H1 (cell line): ENCODE results near the gene VPS13C.
A peak's percentile ranks its signal among the peaks of the same experiment; 100 is the strongest.

Experiments
- EP300 ChIP-seq, 2 experiments: IDR thresholded peaks; 1 replicate in 1 of 2; 2 replicates in 1 of 2; pipeline ENCODE4 v1.6.1; 2011 to 2012; ENCODE audit warnings: low read depth in 2 of 2, low read length in 2 of 2, mild to moderate bottlenecking in 2 of 2, borderline replicate concordance in 1 of 2, inconsistent platforms in 1 of 2, moderate library complexity in 1 of 2
- EZH2 ChIP-seq: fragments of 200-600 bp; sonication (generic); IDR thresholded peaks from 2 replicates; pipeline ENCODE4 v1.7.1; 2012; ENCODE audit warnings: low read depth, mild to moderate bottlenecking, moderate library complexity, low read length, inconsistent platforms; ENCODE audit not compliant: severe bottlenecking
- POLR2A ChIP-seq, 2 experiments: IDR thresholded peaks; 1 replicate in 1 of 2; 2 replicates in 1 of 2; pipeline ENCODE4 v1.6.1; 2011; ENCODE audit warnings: low read depth in 2 of 2, low read length in 2 of 2, mild to moderate bottlenecking in 2 of 2; ENCODE audit errors: control extremely low read depth in 1 of 2
- RAD21 ChIP-seq, 2 experiments: IDR thresholded peaks in 1 of 2; conservative IDR thresholded peaks in 1 of 2; 2 replicates each; pipeline ENCODE4 v1.6.1; 2011; ENCODE audit warnings: low read depth in 2 of 2, low read length in 2 of 2, improper control_type of control experiment in 1 of 2, inconsistent platforms in 1 of 2, mild to moderate bottlenecking in 1 of 2, moderate library complexity in 1 of 2
- TEAD4 ChIP-seq: IDR thresholded peaks from 2 replicates; pipeline ENCODE4 v1.6.1; 2012; ENCODE audit warnings: low read depth, low read length, inconsistent platforms, mixed read lengths
- USF2 ChIP-seq: IDR thresholded peaks from 2 replicates; pipeline ENCODE4 v1.6.1; 2011; ENCODE audit warnings: low read length, improper control_type of control experiment
- TF ChIP-seq, protein P1 (sequence below), 3 experiments: IDR thresholded peaks; 1 replicate in 2 of 3; 2 replicates in 1 of 3; pipeline versions ENCODE4 v1.5.1 to v1.6.1; 2011; ENCODE audit warnings: low read length in 3 of 3, mild to moderate bottlenecking in 3 of 3, inconsistent platforms in 2 of 3, low read depth in 1 of 3, moderate library complexity in 1 of 3; ENCODE audit not compliant: insufficient read depth in 1 of 3; ENCODE audit errors: control extremely low read depth in 1 of 3

GRCh38 chr15:61834076-61834697, 226.1 kb downstream of the VPS13C start:
- TF ChIP-seq USF2 (no peak), RAD21 (IDR thresholded peaks at IDR 0.05 in 1 of 2, conservative IDR thresholded peaks at IDR 0.05 in 1 of 2; ENCODE audit: low read depth in 2 of 2, low read length in 2 of 2) (peak; percentile 92 to 95), POLR2A (IDR thresholded peaks at IDR 0.05; ENCODE audit: control extremely low read depth in 1 of 2, low read depth in 2 of 2, low read length in 2 of 2) (no peak), EZH2 (no peak), EP300 (IDR thresholded peaks at IDR 0.05; ENCODE audit: borderline replicate concordance in 1 of 2, low read depth in 2 of 2, low read length in 2 of 2) (no peak), TEAD4 (no peak)
- TF ChIP-seq, protein P1, sequence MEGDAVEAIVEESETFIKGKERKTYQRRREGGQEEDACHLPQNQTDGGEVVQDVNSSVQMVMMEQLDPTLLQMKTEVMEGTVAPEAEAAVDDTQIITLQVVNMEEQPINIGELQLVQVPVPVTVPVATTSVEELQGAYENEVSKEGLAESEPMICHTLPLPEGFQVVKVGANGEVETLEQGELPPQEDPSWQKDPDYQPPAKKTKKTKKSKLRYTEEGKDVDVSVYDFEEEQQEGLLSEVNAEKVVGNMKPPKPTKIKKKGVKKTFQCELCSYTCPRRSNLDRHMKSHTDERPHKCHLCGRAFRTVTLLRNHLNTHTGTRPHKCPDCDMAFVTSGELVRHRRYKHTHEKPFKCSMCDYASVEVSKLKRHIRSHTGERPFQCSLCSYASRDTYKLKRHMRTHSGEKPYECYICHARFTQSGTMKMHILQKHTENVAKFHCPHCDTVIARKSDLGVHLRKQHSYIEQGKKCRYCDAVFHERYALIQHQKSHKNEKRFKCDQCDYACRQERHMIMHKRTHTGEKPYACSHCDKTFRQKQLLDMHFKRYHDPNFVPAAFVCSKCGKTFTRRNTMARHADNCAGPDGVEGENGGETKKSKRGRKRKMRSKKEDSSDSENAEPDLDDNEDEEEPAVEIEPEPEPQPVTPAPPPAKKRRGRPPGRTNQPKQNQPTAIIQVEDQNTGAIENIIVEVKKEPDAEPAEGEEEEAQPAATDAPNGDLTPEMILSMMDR (IDR thresholded peaks at IDR 0.05; ENCODE audit: control extremely low read depth in 1 of 3, insufficient read depth in 1 of 3, low read depth in 1 of 3, low read length in 3 of 3) = peak; percentile 86 to 94 (median 88)
